DND-41 (cell line): ENCODE measurements around the gene MMEL1.
"Not testable (repeated sequence)": the region's sequence is repeated elsewhere in the genome, so short reads cannot be mapped to it uniquely, and the experiment has no call there.

Experiments
- ATAC-seq: fragments of 200-7000 bp; cut with Tn5 transposase; 3 replicates; pipeline ENCODE4 v1.9.1; 2021; ENCODE audit warnings: low read depth; ENCODE audit not compliant: insufficient read depth
- DNase-seq: peaks from one replicate; pipeline ENCODE4 v3.0.0-alpha.2; 2020
- H2AFZ ChIP-seq: 2 replicates; pipeline ENCODE4 v1.6.0; 2012; ENCODE audit warnings: low read depth, low read length
- H3K27ac ChIP-seq: 2 replicates; pipeline ENCODE4 v1.5.1; 2012; ENCODE audit warnings: low read length, inconsistent platforms
- H3K27me3 ChIP-seq: fragments of 200-600 bp; sonication (generic); 2 replicates; pipeline ENCODE4 v1.6.0; 2012; ENCODE audit warnings: low read length, mild to moderate bottlenecking, inconsistent platforms; ENCODE audit not compliant: insufficient read depth, poor library complexity
- H3K36me3 ChIP-seq: 2 replicates; pipeline ENCODE4 v1.5.1; 2012; ENCODE audit warnings: low read length, inconsistent platforms; ENCODE audit not compliant: insufficient read depth
- H3K4me1 ChIP-seq: 2 replicates; pipeline ENCODE4 v1.5.1; 2012; ENCODE audit warnings: mild to moderate bottlenecking, low read length; ENCODE audit not compliant: insufficient read depth
- H3K4me2 ChIP-seq: 2 replicates; pipeline ENCODE4 v1.6.0; 2012; ENCODE audit warnings: mild to moderate bottlenecking, moderate library complexity, low read length, inconsistent platforms; ENCODE audit not compliant: insufficient read depth
- H3K4me3 ChIP-seq, 2 experiments: fragments of 200-600 bp in 1 of 2; shearing (Covaris generic) in 1 of 2; 2 replicates each; pipeline ENCODE4 v1.5.1; 2012 to 2016; ENCODE audit warnings: inconsistent platforms in 2 of 2, low read length in 2 of 2, mild to moderate bottlenecking in 2 of 2, low read depth in 1 of 2, moderate library complexity in 1 of 2
- H3K79me2 ChIP-seq: 2 replicates; pipeline ENCODE4 v1.6.0; 2012; ENCODE audit warnings: low read length, inconsistent platforms; ENCODE audit not compliant: insufficient read depth
- H3K9ac ChIP-seq: 2 replicates; pipeline ENCODE4 v1.6.0; 2012; ENCODE audit warnings: low read depth, mild to moderate bottlenecking, inconsistent platforms, low read length, moderate library complexity
- H3K9me3 ChIP-seq: 2 replicates; pipeline ENCODE4 v1.5.1; 2012; ENCODE audit warnings: low read length, moderate library complexity, mild to moderate bottlenecking, inconsistent platforms; ENCODE audit not compliant: insufficient read depth, severe bottlenecking
- H4K20me1 ChIP-seq: 2 replicates; pipeline ENCODE4 v1.6.0; 2012; ENCODE audit warnings: low read length; ENCODE audit not compliant: insufficient read depth

The MMEL1 gene

GRCh38 chr1:2655598-2656434 is 23.0 kb upstream of the MMEL1 start:
- peaks cover 35% of the 10 kb centered on the region for H4K20me1 ChIP-seq
- not testable (repeated sequence) for DNase-seq, H3K79me2 ChIP-seq, H3K9ac ChIP-seq, H3K27ac ChIP-seq, H3K4me3 ChIP-seq, H3K4me2 ChIP-seq, H3K9me3 ChIP-seq, H2AFZ ChIP-seq, H3K36me3 ChIP-seq, ATAC-seq, H3K4me1 ChIP-seq, H3K27me3 ChIP-seq

GRCh38 chr1:2654443-2654948 is 21.7 kb upstream of the MMEL1 start:
- H3K36me3 ChIP-seq, H3K9me3 ChIP-seq, H3K4me2 ChIP-seq, DNase-seq, H3K27ac ChIP-seq, H3K27me3 ChIP-seq, H2AFZ ChIP-seq, H3K4me3 ChIP-seq, ATAC-seq, H3K79me2 ChIP-seq, H3K4me1 ChIP-seq, H3K9ac ChIP-seq: not testable (repeated sequence)
- H4K20me1 ChIP-seq, result peaks cover 35% of the 10 kb centered on the region

GRCh38 chr1:2653741-2654442 is 21.1 kb upstream of the MMEL1 start:
- H3K79me2 ChIP-seq, H3K9ac ChIP-seq, H3K27ac ChIP-seq, H3K9me3 ChIP-seq, H2AFZ ChIP-seq, H3K4me3 ChIP-seq, H3K27me3 ChIP-seq, H3K4me1 ChIP-seq, H3K4me2 ChIP-seq, DNase-seq, H3K36me3 ChIP-seq, ATAC-seq: not testable (repeated sequence)
- H4K20me1 ChIP-seq, result peaks cover 35% of the 10 kb centered on the region

DNA sequence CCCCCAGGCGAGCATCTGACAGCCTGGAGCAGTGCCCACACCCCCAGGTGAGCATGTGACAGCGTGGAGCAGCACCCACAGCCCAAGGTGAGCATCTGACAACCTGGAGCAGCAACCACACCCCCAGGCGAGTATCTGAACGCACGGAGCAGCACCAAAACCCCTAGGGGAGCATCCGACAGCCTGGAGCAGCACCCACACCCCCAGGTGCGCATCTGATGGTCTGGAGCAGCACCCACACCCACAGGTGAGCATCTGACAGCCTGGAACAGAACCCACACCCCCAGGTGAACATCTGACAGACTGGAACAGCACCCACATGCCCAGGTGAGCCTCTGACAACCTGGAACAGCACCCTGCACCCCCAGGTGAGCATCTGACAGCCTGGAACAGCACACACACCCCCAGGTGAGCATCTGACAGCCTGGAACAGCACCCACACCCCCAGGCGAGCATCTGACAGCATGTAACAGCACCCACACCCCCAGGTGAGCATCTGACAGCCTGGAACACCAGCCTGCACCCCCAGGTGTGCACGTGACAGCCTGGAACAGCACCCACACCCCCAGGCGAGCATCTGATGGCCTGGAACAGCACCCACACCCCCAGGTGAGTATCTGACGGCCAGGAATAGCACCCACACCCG is 20.2 kb upstream of the MMEL1 start:
- not testable (repeated sequence) for DNase-seq, ATAC-seq, H3K27me3 ChIP-seq, H2AFZ ChIP-seq, H3K27ac ChIP-seq, H3K79me2 ChIP-seq, H3K36me3 ChIP-seq, H3K9ac ChIP-seq, H3K4me1 ChIP-seq, H3K9me3 ChIP-seq, H3K4me2 ChIP-seq, H3K4me3 ChIP-seq
- H4K20me1 ChIP-seq, result peaks cover 35% of the 10 kb centered on the region

- ATAC-seq, H3K4me3 ChIP-seq, H3K4me2 ChIP-seq, DNase-seq, H3K27ac ChIP-seq, H2AFZ ChIP-seq, H3K27me3 ChIP-seq, H3K4me1 ChIP-seq, H3K9ac ChIP-seq, H3K36me3 ChIP-seq, H3K79me2 ChIP-seq: not testable (repeated sequence)
- Histone ChIP-seq H4K20me1 (peaks cover 35% of the 10 kb centered on the region), H3K9me3 (peaks cover 12% of the 10 kb centered on the region)
Observed at GRCh38 chr1:2652152-2652925, 19.5 kb upstream of the MMEL1 start.
